Endothelial cell of umbilical vein (primary cell): ENCODE results near the gene GPSM1. TPM values are rescaled to one million over a fixed set of nuclear protein-coding genes. Genes with fewer than 3 reads are reported as not detected.

Experiments used
- BruUV-seq: library from RNA; stranded (reverse); fragments of 400-500 nt; replicated peaks from 2 replicates; lab custom pipeline; 2021; lab: Mats Ljungman, UMichigan
- CTCF ChIA-PET: fragments of 300-600, 350-600 bp; sonication (Branson Sonifier 250); formaldehyde crosslinking; loops from one replicate; lab custom pipeline; 2021; ENCODE audit warnings: antibody characterized with exemption, inconsistent platforms; lab: Charles Lee
- POLR2A ChIA-PET: fragments of 300-600, 350-600 bp; sonication (Branson Sonifier 250); formaldehyde crosslinking; loops from one replicate; lab custom pipeline; 2021; ENCODE audit warnings: antibody characterized with exemption, inconsistent platforms; lab: Charles Lee
- DNase-seq: peaks from one replicate; pipeline ENCODE4 v3.0.0-alpha.2; 2011; ENCODE audit warnings: low read depth, low spot score
- FAIRE-seq: peaks from 2 replicates; lab custom pipeline; 2011; peaks lifted over from hg19 to GRCh38; lab: Jason Lieb, UNC
- H2AFZ ChIP-seq: 2 replicates; pipeline ENCODE4 v1.6.0; 2012; ENCODE audit warnings: low read depth, low read length, control low read depth, inconsistent platforms
- H3K27ac ChIP-seq: 2 replicates; pipeline ENCODE4 v1.5.1; 2011; ENCODE audit warnings: low read depth, mild to moderate bottlenecking, control low read depth, low read length, moderate library complexity; ENCODE audit not compliant: insufficient read depth
- H3K27me3 ChIP-seq, 2 experiments: 2 replicates each; pipeline versions ENCODE4 v1.6.0 to v1.6.1; 2011; ENCODE audit warnings: low read length in 2 of 2, mixed read lengths in 1 of 2; ENCODE audit not compliant: control insufficient read depth in 2 of 2, insufficient read depth in 2 of 2
- H3K36me3 ChIP-seq, 2 experiments: 2 replicates in 1 of 2; 3 replicates in 1 of 2; pipeline ENCODE4 v1.5.1; 2011; ENCODE audit warnings: low read length in 2 of 2, mild to moderate bottlenecking in 1 of 2, moderate library complexity in 1 of 2; ENCODE audit not compliant: control insufficient read depth in 2 of 2, insufficient read depth in 2 of 2; ENCODE audit errors: extremely low read depth in 1 of 2
- H3K4me1 ChIP-seq: 3 replicates; pipeline ENCODE4 v1.5.1; 2011; ENCODE audit warnings: mild to moderate bottlenecking, low read length; ENCODE audit not compliant: control insufficient read depth, insufficient read depth; ENCODE audit errors: extremely low read depth
- H3K4me2 ChIP-seq: 2 replicates; pipeline ENCODE4 v1.6.1; 2011; ENCODE audit warnings: low read length, control low read depth, mixed read lengths; ENCODE audit not compliant: insufficient read depth
- H3K4me3 ChIP-seq, 3 experiments: fragments of 200-600 bp in 1 of 3; sonication (generic), shearing (Covaris generic) in 1 of 3; replicated peaks in 1 of 3; 2 replicates each; pipeline ENCODE4 v1.5.1; 2011 to 2016; ENCODE audit warnings: control low read depth in 3 of 3, low read length in 3 of 3, mild to moderate bottlenecking in 2 of 3, inconsistent platforms in 1 of 3, low read depth in 1 of 3, moderate library complexity in 1 of 3; ENCODE audit not compliant: insufficient read depth in 1 of 3
- H3K79me2 ChIP-seq: 2 replicates; pipeline ENCODE4 v1.6.0; 2012; ENCODE audit warnings: low read length, inconsistent platforms; ENCODE audit not compliant: control insufficient read depth, insufficient read depth
- H3K9ac ChIP-seq: replicated peaks from 2 replicates; pipeline ENCODE3; 2011; ENCODE audit warnings: low read length, control low read depth; ENCODE audit not compliant: insufficient read depth; ENCODE audit errors: extremely low read depth
- H3K9me1 ChIP-seq: replicated peaks from 3 replicates; pipeline ENCODE4 v1.6.0; 2011; ENCODE audit warnings: mild to moderate bottlenecking, low read length; ENCODE audit not compliant: control insufficient read depth, insufficient read depth; ENCODE audit errors: extremely low read depth
- H3K9me3 ChIP-seq: replicated peaks from 2 replicates; pipeline ENCODE4 v1.5.1; 2012; ENCODE audit warnings: low read length, inconsistent platforms; ENCODE audit not compliant: control insufficient read depth, insufficient read depth
- H4K20me1 ChIP-seq: replicated peaks from 2 replicates; pipeline ENCODE3; 2011; ENCODE audit warnings: mild to moderate bottlenecking, low read length; ENCODE audit not compliant: control insufficient read depth, insufficient read depth; ENCODE audit errors: extremely low read depth
- CTCF ChIP-seq, 2 donors: IDR thresholded peaks; 1 replicate in 1 of 2; 2 replicates in 1 of 2; pipeline ENCODE4 v1.5.1; 2011; ENCODE audit warnings: low read length in 2 of 2, mild to moderate bottlenecking in 2 of 2, moderate library complexity in 2 of 2, control low read depth in 1 of 2, inconsistent platforms in 1 of 2, low read depth in 1 of 2; ENCODE audit not compliant: insufficient read depth in 1 of 2; ENCODE audit errors: extremely low read depth in 1 of 2
- EZH2 ChIP-seq: IDR thresholded peaks from 2 replicates; pipeline ENCODE4 v1.6.1; 2012; ENCODE audit warnings: borderline replicate concordance, low read depth, mild to moderate bottlenecking, moderate library complexity, low read length, inconsistent platforms; ENCODE audit not compliant: severe bottlenecking
- FOS ChIP-seq: IDR thresholded peaks from 2 replicates; pipeline ENCODE4 v1.6.1; 2011; ENCODE audit warnings: mild to moderate bottlenecking, low read length, moderate library complexity, borderline replicate concordance; ENCODE audit not compliant: insufficient read depth
- GATA2 ChIP-seq: IDR thresholded peaks from 2 replicates; pipeline ENCODE4 v1.7.0; 2011; ENCODE audit warnings: low read depth, mild to moderate bottlenecking, moderate library complexity, mixed read lengths, low read length; ENCODE audit not compliant: insufficient read length, insufficient read depth
- JUN ChIP-seq: IDR thresholded peaks from 2 replicates; pipeline ENCODE4 v1.6.1; 2011; ENCODE audit warnings: borderline replicate concordance, low read depth; ENCODE audit not compliant: insufficient read length, insufficient read depth
- MAX ChIP-seq: IDR thresholded peaks from 2 replicates; pipeline ENCODE4 v1.6.1; 2011; ENCODE audit not compliant: insufficient read depth, insufficient read length
- MYC ChIP-seq: IDR thresholded peaks from one replicate; pipeline ENCODE4 v1.6.1; 2011; ENCODE audit warnings: mild to moderate bottlenecking, low read depth, low read length
- POLR2A ChIP-seq: IDR thresholded peaks from 2 replicates; pipeline ENCODE4 v1.6.1; 2012; ENCODE audit warnings: low read depth, mild to moderate bottlenecking, control low read depth, low read length
- POLR2AphosphoS5 ChIP-seq: IDR thresholded peaks from 2 replicates; pipeline ENCODE4 v1.6.1; 2012; ENCODE audit warnings: low read depth, mild to moderate bottlenecking, control low read depth, low read length, moderate library complexity; ENCODE audit not compliant: insufficient read depth
- dilution Hi-C: fragments of 300-500 bp; cut with MboI; formaldehyde crosslinking; loops from one replicate; pipeline ENCODE4 v1.15.0; 2019; ENCODE audit warnings: low sequenced_read_pairs; ENCODE audit not compliant: extremely low pct_ligation_motif_present
- intact Hi-C: fragments of 100-400 bp; cut with micrococcal nuclease; formaldehyde crosslinking; loops from one replicate; pipeline ENCODE4 v1.10.0; 2022
- polyA plus RNA-seq, 4 experiments: library from polyadenylated mRNA; depleted of rRNA in 3 of 4; stranded (reverse) in 3 of 4; unstranded in 1 of 4; fragments of >200 nt; gene quantifications; 2 replicates each; pipeline versions ENCODE4 v1.2.1 to v1.2.3, GENCODE V29; 2011 to 2012; ENCODE audit warnings: missing spikeins in 1 of 4
- total RNA-seq: library from RNA; stranded (reverse); gene quantifications from 2 replicates; pipeline ENCODE4 v1.2.3, GENCODE V29; 2021

Gene GPSM1
- total and polyA plus RNA-seq, 2 donors (not counting 3 experiments of a cell fraction or from before 2014, with no cell fraction given), result 34.6 to 47.1 TPM

- no peak overlapping the region for H3K27ac ChIP-seq
- intact Hi-C loops, result loop anchor here (2.0 kb wide), 1 partner anchor 31 kb away; no protein-coding TSS in a partner anchor
These were observed 16.0 kb downstream of the GPSM1 start for GRCh38 chr9:136343121-136343883.

GRCh38 chr9:136343884-136344269 lies 16.5 kb downstream of the GPSM1 start:
- H2AFZ ChIP-seq, result no peak overlapping the region
- ChIA-PET POLR2A (no interaction called here), CTCF (interaction anchor here (0.6 to 2.9 kb wide), 3 partner anchors 20 to 66 kb away, joined by 3 to 25 read pairs (median 3); partner anchors contain the start of gene DNLZ)
- no peak overlapping the region for H3K4me3 ChIP-seq
- DNase-seq (no peak), FAIRE-seq (no peak)
- no peaks in the 10 kb centered on the region for H3K9me3 ChIP-seq
- no peaks in the 10 kb centered on the region for H3K27me3 ChIP-seq
- peaks cover 10% of the 10 kb centered on the region for H3K4me1 ChIP-seq
- no TSS peak for BruUV-seq
- H3K36me3 ChIP-seq, result peaks cover 3 to 6% of the 10 kb centered on the region in 2 experiments
- no peaks in the 10 kb centered on the region for H3K9me1 ChIP-seq
- H3K27ac ChIP-seq, result no peak overlapping the region
- no peaks in the 10 kb centered on the region for H4K20me1 ChIP-seq
- intact Hi-C loops, result loop anchor here (2.0 kb wide), 1 partner anchor 31 kb away; no protein-coding TSS in a partner anchor
- dilution Hi-C loops, result no loop called here
- H3K9ac ChIP-seq, result no peak overlapping the region
- no peak overlapping the region for H3K4me2 ChIP-seq
- no peak for TF ChIP-seq MAX
- no peak for TF ChIP-seq JUN
- TF ChIP-seq EZH2, result no peak
- TF ChIP-seq POLR2A, result no peak
- TF ChIP-seq GATA2, result no peak
- TF ChIP-seq MYC, result no peak
- no peak for TF ChIP-seq POLR2AphosphoS5
- TF ChIP-seq FOS, result no peak
- no peak for TF ChIP-seq CTCF (IDR thresholded peaks at IDR 0.05; ENCODE audit: extremely low read depth in 1 of 2, insufficient read depth in 1 of 2, low read depth in 1 of 2, low read length in 2 of 2)
- no peaks in the 10 kb centered on the region for H3K79me2 ChIP-seq

More at GRCh38 chr9:136343121-136343883, 16.0 kb downstream of the GPSM1 start:
- Histone ChIP-seq H3K9me3 (no peaks in the 10 kb centered on the region), H3K4me3 (no peak overlapping the region), H3K36me3 (peaks cover 4 to 11% of the 10 kb centered on the region in 2 experiments), H3K9me1 (no peaks in the 10 kb centered on the region), H2AFZ (no peak overlapping the region), H3K27me3 (no peaks in the 10 kb centered on the region), H3K4me1 (peaks cover 10% of the 10 kb centered on the region), H3K9ac (no peak overlapping the region), H3K4me2 (no peak overlapping the region), H3K79me2 (no peaks in the 10 kb centered on the region), H4K20me1 (no peaks in the 10 kb centered on the region)
- POLR2A ChIA-PET, result no interaction called here
- no peak for FAIRE-seq
- DNase-seq, result no peak
- BruUV-seq, result no TSS peak
- TF ChIP-seq JUN, result no peak
- dilution Hi-C loops, result no loop called here
- CTCF ChIA-PET, result interaction anchor here (1.6 kb wide), 1 partner anchor 67 kb away, joined by 3 read pairs; no protein-coding TSS in a partner anchor
